Esophagus squamous epithelium (tissue), 5 donors: Measurements from ENCODE around the gene CNTNAP5. TPM values are rescaled to one million over a fixed set of nuclear protein-coding genes. Genes with fewer than 3 reads are reported as not detected.

Experiments
- DNase-seq: peaks from one replicate; lab custom pipeline; 2025; lab: John Stamatoyannopoulos, UW
- H3K27ac ChIP-seq, 4 donors: fragments of 200-600 bp; sonication (generic); one replicate each; pipeline ENCODE4 v1.5.1; 2016 to 2019; ENCODE audit warnings: mild to moderate bottlenecking in 1 of 4
- H3K27me3 ChIP-seq, 4 donors: fragments of 200-600 bp; sonication (generic); 1 replicate in 3 of 4; 2 replicates in 1 of 4; pipeline versions ENCODE4 v1.5.1 to v1.6.0; 2017 to 2021; ENCODE audit warnings: antibody characterized with exemption in 1 of 4
- H3K36me3 ChIP-seq, 3 donors: fragments of 200-600 bp; sonication (generic); one replicate each; pipeline ENCODE4 v1.5.1; 2016 to 2019
- H3K4me1 ChIP-seq, 3 donors: fragments of 200-600 bp; sonication (generic); one replicate each; pipeline ENCODE4 v1.5.1; 2017 to 2019
- H3K4me3 ChIP-seq, 4 donors: fragments of 200-600 bp; sonication (generic); 1 replicate in 3 of 4; 2 replicates in 1 of 4; pipeline ENCODE4 v1.5.1; 2016 to 2019; ENCODE audit warnings: mild to moderate bottlenecking in 2 of 4, moderate library complexity in 1 of 4
- H3K9me3 ChIP-seq, 3 donors: fragments of 200-600 bp; sonication (generic); one replicate each; pipeline ENCODE4 v1.5.1; 2016 to 2019
- CTCF ChIP-seq, 6 experiments: fragments of 450-650 bp in 4 of 6; fragments of 200-600 bp in 2 of 6; sonication (generic) in 2 of 6; IDR thresholded peaks; one replicate each; pipeline ENCODE4 v1.5.1; 2016 to 2019; ENCODE audit warnings: antibody characterized with exemption in 6 of 6, mild to moderate bottlenecking in 4 of 6, moderate library complexity in 4 of 6
- POLR2A ChIP-seq, 4 donors: fragments of 450-650 bp; IDR thresholded peaks; one replicate each; pipeline ENCODE4 v1.6.1; 2017; ENCODE audit warnings: antibody characterized with exemption in 4 of 4, mild to moderate bottlenecking in 4 of 4, moderate library complexity in 3 of 4
- WGBS, 2 donors: methylation state at CpG; one replicate each; pipeline ENCODE4 v1.1.5; 2018; 5-methylcytosine and 5-hydroxymethylcytosine counted together
- intact Hi-C: fragments of 100-400 bp; cut with DNase I; formaldehyde crosslinking; loops from one replicate; pipeline ENCODE4 v1.15.0; 2022
- total RNA-seq, 4 donors: library from RNA; depleted of rRNA; stranded (reverse); fragments of >200 nt; gene quantifications; one replicate each; pipeline ENCODE4 v1.1.0, GENCODE V29; 2016
- donor health status: DM: yes; HTN: yes; CAD: no.

Gene CNTNAP5
- total RNA-seq, 4 donors from 2014 or later, result not detected

- H3K36me3 ChIP-seq, result no peaks in the 10 kb centered on the region
- peak overlapping the region in 1 of 4 donors; percentile 11 for H3K27ac ChIP-seq
- H3K4me1 ChIP-seq, result no peaks in the 10 kb centered on the region
- intact Hi-C loops, result no loop called here
- H3K4me3 ChIP-seq, result no peak overlapping the region
- H3K27me3 ChIP-seq, result peaks cover 0 to 3% (median 0%) of the 10 kb centered on the region in 4 donors
- DNase-seq, result no peak
- 49 to 54% methylated on average over 10 of the region's 10 CpGs for WGBS, 2 donors
- H3K9me3 ChIP-seq, result no peaks in the 10 kb centered on the region
- no peak for TF ChIP-seq POLR2A (IDR thresholded peaks at IDR 0.05)
- TF ChIP-seq CTCF (IDR thresholded peaks at IDR 0.05), result no peak
These were observed 518.0 kb downstream of the CNTNAP5 start for GRCh38 chr2:124542932-124543640.

- intact Hi-C loops, result no loop called here
- no peak overlapping the region for H3K4me3 ChIP-seq
- no peaks in the 10 kb centered on the region for H3K27me3 ChIP-seq
- TF ChIP-seq POLR2A (IDR thresholded peaks at IDR 0.05) (no peak), CTCF (IDR thresholded peaks at IDR 0.05) (no peak)
- no peaks in the 10 kb centered on the region for H3K36me3 ChIP-seq
- 50 to 64% methylated on average over 3 of the region's 3 CpGs for WGBS, 2 donors
- H3K9me3 ChIP-seq, result no peaks in the 10 kb centered on the region
- H3K4me1 ChIP-seq, result no peaks in the 10 kb centered on the region
- H3K27ac ChIP-seq, result no peak overlapping the region
- no peak for DNase-seq
These were observed 522.6 kb downstream of the CNTNAP5 start for GRCh38 chr2:124547700-124548099.

GRCh38 chr2:124558277-124558905 is 533.3 kb downstream of the CNTNAP5 start:
- no peaks in the 10 kb centered on the region for H3K9me3 ChIP-seq
- H3K4me1 ChIP-seq, result no peaks in the 10 kb centered on the region
- intact Hi-C loops, result no loop called here
- DNase-seq, result no peak
- WGBS, 2 donors, result 56 to 59% methylated on average over 6 of the region's 6 CpGs
- no peaks in the 10 kb centered on the region for H3K27me3 ChIP-seq
- H3K4me3 ChIP-seq, result no peak overlapping the region
- H3K27ac ChIP-seq, result no peak overlapping the region
- no peaks in the 10 kb centered on the region for H3K36me3 ChIP-seq
- TF ChIP-seq POLR2A (IDR thresholded peaks at IDR 0.05) (no peak), CTCF (IDR thresholded peaks at IDR 0.05) (no peak)

DNA sequence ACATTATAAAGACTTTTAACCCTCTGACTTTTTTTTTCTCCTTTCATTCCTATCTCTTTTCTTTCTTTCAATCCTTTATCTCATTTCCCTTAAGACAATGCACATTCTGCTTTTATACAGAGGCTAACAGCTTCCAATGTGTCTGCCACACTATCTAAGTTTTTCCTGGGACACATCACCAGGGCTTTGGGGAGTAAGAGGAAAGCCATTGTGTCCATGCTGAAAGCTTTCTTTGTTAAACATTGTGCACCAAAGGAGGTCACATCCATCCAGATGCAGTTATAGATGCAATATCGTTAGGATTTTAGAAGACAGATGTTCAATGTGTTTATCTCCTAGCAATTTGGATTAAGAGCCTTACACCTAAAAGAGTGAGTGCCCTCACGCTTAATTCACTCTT is 534.1 kb downstream of the CNTNAP5 start:
- no peaks in the 10 kb centered on the region for H3K9me3 ChIP-seq
- intact Hi-C loops, result no loop called here
- TF ChIP-seq CTCF (IDR thresholded peaks at IDR 0.05) (no peak), POLR2A (IDR thresholded peaks at IDR 0.05) (no peak)
- no peaks in the 10 kb centered on the region for H3K4me1 ChIP-seq
- H3K36me3 ChIP-seq, result no peaks in the 10 kb centered on the region
- no peaks in the 10 kb centered on the region for H3K27me3 ChIP-seq
- 66 to 71% methylated on average over 2 of the region's 2 CpGs for WGBS, 2 donors
- no peak overlapping the region for H3K4me3 ChIP-seq
- H3K27ac ChIP-seq, result no peak overlapping the region
- no peak for DNase-seq

DNA sequence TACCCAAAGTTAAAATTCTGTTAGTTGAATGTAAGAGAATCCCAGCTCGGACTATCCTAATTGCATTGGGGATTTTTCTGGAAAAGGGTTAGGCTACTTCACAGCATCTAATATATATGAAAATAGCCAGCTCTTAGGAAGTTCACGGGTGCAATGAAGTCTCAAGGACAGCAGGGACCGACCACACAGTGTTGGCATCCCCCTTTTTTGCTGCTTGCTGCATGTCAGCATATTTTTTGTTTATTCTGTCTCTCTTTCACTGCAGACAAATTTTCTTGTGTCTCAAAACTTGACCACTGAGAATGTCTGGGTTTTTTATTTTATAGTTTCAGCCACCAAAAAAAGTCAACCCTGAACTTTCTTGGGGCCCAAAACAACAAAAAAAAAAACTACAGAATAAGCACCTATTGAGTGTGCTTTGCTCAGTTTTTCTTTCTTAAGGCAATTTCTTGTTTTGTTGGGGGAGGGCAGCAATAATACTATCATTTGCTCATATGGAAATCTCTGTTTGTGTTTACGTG is 535.6 kb downstream of the CNTNAP5 start:
- Histone ChIP-seq H3K9me3 (no peaks in the 10 kb centered on the region), H3K4me3 (no peak overlapping the region), H3K27me3 (no peaks in the 10 kb centered on the region), H3K27ac (no peak overlapping the region), H3K36me3 (no peaks in the 10 kb centered on the region), H3K4me1 (no peaks in the 10 kb centered on the region)
- intact Hi-C loops, result no loop called here
- 58 to 59% methylated on average over 4 of the region's 4 CpGs for WGBS, 2 donors
- TF ChIP-seq POLR2A (IDR thresholded peaks at IDR 0.05) (no peak), CTCF (IDR thresholded peaks at IDR 0.05) (no peak)
- DNase-seq, result no peak
